ENCODE results near the gene HNRNPF.
A peak's percentile ranks its signal among the peaks of the same experiment; 100 is the strongest.

DNA sequence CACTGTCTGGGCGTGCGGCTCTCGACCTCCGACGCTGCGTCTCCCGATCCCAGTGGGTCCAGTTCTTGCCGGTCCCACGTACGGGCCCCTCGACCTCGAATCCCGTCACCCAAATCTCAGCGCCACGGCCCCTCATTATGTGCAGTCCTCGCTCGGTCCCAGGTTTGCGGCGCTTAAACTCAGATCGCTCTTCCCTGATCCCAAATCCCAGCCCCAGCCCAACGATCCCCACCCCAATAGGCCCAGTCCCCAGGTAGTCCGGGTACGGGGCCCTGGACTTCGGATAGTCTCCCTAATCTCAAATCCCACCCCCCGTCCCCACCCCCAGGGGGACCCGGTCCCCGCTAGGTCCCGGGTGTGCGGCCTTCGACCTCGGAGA, 666 bp downstream of the HNRNPF start:
- TF ChIP-seq, protein P1, sequence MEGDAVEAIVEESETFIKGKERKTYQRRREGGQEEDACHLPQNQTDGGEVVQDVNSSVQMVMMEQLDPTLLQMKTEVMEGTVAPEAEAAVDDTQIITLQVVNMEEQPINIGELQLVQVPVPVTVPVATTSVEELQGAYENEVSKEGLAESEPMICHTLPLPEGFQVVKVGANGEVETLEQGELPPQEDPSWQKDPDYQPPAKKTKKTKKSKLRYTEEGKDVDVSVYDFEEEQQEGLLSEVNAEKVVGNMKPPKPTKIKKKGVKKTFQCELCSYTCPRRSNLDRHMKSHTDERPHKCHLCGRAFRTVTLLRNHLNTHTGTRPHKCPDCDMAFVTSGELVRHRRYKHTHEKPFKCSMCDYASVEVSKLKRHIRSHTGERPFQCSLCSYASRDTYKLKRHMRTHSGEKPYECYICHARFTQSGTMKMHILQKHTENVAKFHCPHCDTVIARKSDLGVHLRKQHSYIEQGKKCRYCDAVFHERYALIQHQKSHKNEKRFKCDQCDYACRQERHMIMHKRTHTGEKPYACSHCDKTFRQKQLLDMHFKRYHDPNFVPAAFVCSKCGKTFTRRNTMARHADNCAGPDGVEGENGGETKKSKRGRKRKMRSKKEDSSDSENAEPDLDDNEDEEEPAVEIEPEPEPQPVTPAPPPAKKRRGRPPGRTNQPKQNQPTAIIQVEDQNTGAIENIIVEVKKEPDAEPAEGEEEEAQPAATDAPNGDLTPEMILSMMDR (IDR thresholded peaks at IDR 0.05) = peak in 1 of 4 experiments; percentile 2
- TF ChIP-seq POLR2AphosphoS5 (IDR thresholded peaks at IDR 0.05) (no peak), POLR2A (IDR thresholded peaks at IDR 0.05) (no peak), EP300 (IDR thresholded peaks at IDR 0.05) (no peak)
